Stimulated activated CD8-positive, alpha-beta memory T cell treated with anti-CD3 and anti-CD28 coated beads, Interleukin-15, amount 100 ng/mL, for 4 hours (primary cell): ENCODE measurements around the gene PKN1.
A peak's percentile ranks its signal among the peaks of the same experiment; 100 is the strongest.

Experiments used
- DNase-seq, 2 donors: peaks; one replicate each; pipeline ENCODE4 v3.0.0-alpha.2; 2020; ENCODE audit warnings: low read depth in 2 of 2

The PKN1 gene

DNA sequence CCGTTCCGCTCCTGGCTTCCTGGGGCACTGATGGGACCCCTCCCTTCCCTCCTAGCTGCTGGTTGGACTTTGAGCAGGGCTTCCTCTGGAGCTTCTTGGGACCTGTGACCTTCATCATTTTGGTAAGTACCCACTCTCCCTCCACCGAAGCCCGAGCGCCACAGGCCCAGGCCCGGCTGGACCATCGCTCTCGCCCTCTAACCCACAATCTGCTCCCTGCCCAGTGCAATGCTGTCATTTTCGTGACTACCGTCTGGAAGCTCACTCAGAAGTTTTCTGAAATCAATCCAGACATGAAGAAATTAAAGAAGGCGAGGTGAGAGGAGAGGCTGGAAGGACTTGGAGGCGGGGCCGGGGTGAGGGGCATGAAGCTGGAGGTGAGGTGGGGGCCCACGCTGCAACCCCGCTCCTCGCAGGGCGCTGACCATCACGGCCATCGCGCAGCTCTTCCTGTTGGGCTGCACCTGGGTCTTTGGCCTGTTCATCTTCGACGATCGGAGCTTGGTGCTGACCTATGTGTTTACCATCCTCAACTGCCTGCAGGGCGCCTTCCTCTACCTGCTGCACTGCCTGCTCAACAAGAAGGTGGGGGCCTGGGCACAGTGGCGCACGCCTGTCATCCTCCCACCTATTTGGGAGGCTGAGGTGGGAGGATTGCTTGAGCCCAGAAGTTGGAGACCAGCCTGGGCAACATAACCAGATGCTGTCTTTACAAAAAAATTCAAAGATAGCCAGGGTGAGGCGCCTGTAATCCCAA, 26.3 kb upstream of the PKN1 start:
- no peak for DNase-seq

DNA sequence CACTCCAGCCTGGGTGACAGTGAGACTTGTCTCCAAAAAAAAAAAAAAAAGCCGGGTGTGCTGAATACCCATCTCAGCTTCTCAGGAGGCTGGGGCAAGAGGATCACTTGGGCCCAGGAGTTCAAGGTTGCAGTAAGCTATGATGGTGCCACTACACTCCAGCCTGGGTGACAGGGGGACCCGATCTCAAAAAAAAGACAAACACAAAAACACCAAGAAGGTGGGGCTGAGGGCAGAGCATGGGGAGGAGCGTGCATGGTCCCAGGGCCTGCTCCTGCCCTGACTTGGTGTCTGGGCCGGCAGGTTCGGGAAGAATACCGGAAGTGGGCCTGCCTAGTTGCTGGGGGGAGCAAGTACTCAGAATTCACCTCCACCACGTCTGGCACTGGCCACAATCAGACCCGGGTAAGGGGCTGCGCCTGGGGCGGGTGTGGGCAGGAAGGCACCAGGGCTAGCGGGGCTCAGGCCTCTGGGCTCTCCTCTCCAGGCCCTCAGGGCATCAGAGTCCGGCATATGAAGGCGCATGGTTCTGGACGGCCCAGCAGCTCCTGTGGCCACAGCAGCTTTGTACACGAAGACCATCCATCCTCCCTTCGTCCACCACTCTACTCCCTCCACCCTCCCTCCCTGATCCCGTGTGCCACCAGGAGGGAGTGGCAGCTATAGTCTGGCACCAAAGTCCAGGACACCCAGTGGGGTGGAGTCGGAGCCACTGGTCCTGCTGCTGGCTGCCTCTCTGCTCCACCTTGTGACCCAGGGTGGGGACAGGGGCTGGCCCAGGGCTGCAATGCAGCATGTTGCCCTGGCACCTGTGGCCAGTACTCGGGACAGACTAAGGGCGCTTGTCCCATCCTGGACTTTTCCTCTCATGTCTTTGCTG, 25.3 kb upstream of the PKN1 start:
- DNase-seq, result no peak

DNA sequence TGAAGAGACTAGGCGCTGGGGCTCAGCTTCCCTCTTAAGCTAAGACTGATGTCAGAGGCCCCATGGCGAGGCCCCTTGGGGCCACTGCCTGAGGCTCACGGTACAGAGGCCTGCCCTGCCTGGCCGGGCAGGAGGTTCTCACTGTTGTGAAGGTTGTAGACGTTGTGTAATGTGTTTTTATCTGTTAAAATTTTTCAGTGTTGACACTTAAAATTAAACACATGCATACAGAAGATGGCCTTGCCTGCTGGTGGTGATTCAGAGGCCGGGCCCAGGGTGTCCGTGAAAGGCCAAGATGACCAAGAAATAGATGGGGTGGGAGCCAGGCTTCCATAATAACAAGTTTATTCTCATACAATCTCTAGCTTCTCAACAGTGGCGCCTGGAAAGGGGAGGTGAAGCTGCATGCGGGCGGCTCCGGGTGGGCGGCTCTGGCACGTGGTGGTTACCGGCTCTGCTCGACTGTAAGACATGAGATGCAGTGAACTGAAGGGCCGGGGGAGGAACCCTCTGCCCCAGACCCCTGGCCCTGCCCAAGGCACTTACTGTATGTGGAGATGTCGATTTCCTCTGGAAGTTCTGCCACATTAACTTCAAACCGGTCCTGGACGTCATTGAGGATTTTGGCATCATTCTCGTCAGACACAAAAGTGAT, 24.5 kb upstream of the PKN1 start:
- DNase-seq, result no peak

DNA sequence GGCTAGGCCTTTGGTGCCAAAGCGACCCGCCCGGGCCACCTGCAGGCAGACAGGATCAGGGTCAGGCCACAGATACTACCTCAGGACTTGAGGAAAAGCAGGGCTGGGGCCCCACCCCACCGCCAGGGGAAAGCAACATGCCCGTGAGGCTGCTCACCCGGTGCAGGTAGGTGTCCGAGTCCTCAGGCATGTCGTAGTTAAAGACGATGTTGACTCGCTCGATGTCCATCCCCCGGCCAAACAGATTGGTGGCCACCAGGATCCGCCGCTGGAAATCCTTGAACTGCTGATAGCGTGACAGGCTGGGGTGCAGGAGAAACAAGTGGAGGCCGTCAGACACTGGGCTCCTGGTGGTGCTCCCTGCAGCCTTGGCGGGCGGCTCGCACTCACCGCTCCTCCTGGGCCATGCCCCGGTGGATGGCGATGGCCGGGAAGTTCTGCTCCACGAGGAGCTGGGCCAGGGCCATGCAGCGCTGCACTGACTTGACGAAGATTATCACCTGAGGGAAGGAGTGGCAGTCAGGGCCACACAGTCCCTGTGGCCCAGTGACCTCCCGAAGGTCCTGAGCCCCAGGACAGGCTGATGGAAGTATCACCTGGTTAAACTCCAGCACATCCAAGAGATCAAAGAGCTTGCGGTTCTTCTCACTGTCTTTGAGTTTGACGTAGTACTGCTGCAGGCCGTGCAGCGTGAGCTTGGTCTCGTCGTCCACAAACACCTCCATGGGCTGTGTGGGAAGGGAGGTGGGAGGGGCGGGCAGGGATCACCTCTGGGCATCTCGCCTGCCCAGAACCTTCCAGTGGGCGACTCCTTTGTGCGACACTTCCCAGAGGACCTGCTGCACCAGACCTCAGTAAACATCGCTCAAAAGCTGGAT, 23.7 kb upstream of the PKN1 start:
- no peak for DNase-seq

DNA sequence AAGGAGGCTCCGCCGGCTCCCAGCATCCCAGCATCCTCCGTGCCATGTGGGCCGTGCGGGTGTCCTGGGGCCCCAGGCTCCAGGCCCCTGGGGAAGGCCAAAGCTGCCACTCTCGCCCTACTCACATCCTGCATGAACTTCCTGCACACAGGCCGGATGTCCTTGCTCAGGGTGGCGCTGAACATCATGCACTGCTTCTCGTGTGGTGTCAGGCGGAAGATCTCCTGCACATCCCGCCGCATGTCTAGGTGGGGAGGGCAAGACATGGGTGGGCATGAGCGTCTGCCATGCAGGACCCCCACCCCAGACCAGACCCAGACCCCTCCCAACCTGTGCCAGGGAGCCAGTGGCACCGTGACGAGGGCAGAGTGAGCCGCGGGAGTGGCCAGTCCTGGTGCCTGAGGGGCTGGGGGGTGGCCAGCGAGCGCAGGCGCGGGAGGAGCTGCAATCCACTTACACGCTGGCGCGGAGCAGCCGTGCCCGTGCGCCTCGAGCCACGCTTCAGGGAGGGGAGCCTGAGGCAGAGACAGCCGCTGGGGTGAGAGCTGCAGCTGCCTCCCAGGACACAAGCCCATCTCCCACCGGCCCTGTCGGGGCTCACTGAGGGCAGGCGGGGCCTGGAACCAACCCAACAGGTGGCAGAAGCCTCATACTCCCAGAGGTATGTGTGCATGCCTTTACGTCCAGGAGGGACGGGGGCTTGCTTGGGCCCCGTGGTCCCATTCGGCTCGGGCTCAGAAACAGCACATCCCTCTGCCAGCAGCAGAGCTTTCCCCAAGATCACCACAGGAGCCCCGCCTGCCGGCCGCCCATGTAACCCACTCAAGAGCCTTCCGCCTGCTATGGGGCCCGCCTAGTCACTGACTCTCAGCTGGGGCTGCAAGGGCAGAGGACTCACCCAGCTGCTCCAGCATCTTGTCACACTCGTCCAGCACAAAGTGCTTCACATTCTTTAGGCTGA, 22.7 kb upstream of the PKN1 start:
- DNase-seq, result no peak

DNA sequence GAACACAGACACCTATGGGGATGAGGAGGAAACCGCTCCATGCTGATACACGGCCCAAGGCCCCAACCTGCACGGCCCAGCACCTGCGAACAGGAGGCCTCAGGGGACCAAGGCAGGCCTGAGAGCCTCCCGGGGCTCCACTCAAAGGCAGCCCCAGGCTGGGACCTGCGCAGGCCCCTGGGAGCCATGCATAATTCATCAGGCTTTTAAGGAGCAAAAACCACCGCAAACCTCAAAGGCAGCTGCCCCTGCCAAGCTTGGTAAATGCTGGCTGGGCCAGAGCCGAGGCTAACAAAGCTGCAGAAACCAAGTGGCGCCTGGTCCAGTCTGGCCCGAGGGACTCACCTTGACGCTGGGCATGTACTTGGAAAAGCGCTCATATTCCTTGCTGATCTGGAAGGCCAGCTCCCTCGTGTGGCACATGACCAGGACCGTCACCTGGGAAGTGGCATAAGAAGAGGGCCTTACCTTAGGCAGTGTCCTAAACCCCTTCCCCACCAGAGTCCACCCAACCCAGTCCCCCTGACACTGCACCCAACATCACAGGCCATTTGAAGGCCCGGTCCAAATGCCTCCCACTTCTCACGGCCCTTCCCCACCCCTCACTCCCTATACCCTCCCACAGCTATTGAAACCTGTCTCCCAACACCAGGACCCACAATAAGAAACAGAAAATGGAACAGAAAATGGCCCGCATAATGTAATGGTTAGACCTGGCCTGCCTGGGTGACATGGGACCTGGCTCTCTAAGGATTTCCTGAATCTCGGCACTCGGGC, 21.8 kb upstream of the PKN1 start:
- DNase-seq, result no peak

DNA sequence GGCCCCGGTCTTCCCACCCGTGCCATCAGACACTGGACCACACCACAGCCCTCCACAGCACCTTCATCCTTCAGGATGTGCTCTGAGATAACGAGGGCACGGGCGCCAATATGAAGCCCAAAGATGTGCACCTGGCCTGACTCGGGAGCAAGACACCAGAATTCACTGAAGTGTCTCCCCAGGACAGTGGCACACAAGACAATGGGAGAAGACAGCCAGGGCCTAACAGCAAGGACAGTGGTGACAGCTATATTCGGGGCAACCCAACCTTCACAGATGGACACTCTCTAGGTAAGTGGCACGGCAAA, 21.2 kb upstream of the PKN1 start:
- no peak for DNase-seq

DNA sequence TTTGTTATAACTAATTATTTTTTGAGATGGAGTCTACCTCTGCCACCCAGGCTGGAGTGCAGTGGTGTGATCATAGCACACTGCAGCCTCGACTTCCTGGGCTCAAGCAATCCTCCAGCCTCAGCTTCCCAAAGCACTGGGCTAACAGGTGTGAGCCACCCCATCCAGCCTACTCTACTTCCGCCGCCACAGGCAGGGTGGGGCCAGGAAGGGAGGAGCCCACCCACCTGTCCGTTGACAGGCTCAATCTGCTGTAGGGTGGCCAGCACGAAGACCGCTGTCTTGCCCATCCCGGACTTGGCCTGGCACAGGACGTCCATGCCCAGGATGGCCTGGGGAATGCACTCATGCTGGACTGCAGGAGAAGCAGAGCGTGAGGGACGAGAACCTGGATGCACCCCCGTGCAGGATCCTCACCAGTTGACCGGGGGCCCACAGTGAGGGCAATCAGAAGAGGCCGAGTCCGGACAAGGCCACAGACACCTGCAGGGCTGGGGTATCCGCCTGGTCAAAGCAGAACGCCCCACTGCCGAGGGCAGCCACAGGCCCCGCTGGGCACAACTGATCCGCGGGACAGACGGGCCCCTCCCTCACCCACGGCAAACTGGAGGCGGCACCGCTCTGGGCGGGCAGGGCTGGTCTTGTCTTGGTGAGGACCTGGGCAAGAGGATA, 20.6 kb upstream of the PKN1 start:
- no peak for DNase-seq

DNA sequence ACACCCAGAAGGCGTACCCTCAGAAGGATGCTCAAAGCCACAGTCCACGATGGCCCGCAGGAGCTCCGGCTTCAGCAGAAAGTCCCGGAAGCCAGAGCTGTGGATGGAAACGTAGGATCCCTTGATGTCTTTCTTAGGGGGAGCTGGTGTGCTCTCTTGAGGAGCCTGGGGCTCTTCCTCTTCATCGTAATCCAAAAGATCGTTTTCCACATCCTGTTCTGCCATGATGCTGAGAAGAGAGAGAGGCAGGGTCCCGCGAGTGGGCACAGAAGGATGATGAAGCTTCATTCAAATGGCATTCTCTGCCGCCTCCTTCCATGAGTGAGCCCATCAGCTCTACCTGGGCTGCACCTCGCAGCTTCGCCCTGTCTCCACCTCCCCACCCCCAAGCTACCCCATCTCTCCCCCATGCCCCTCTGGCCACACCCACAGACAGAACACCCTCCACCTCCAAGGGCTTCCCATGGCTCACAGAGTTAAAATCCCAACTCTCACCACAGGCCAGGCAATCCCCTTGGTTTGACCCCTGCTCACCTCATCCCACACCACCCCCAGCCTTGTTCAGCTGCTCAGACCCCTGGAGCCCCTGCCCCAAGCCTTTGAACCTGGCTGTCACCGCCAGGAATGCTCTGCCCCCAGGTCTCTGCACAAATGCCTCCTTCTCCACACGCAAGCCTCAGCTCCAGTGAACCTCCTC, 20.0 kb upstream of the PKN1 start:
- no peak for DNase-seq

DNA sequence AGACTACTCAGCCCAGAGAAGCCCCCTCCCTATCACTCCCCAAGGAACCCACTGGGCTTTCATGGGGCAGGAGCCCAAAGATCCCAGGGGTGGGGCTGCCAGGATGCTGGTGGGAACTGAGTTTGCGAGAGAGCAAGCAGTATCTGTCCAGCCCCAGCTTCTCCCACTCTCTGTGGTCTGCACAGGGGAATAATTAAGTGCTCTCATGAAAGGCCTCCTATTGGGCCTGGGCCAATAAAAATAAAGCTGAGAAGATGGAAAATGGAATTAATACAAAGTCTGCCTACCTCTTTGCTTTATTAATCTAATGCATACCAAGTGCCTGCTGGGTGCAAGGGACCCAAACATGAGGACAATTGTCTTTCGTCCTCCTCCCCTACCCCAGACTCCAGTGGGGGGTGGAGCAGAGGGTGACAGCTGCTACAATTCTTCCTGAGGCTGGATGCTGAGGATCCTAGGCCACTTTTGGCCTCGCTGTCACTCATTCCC, 19.4 kb upstream of the PKN1 start:
- no peak for DNase-seq

DNA sequence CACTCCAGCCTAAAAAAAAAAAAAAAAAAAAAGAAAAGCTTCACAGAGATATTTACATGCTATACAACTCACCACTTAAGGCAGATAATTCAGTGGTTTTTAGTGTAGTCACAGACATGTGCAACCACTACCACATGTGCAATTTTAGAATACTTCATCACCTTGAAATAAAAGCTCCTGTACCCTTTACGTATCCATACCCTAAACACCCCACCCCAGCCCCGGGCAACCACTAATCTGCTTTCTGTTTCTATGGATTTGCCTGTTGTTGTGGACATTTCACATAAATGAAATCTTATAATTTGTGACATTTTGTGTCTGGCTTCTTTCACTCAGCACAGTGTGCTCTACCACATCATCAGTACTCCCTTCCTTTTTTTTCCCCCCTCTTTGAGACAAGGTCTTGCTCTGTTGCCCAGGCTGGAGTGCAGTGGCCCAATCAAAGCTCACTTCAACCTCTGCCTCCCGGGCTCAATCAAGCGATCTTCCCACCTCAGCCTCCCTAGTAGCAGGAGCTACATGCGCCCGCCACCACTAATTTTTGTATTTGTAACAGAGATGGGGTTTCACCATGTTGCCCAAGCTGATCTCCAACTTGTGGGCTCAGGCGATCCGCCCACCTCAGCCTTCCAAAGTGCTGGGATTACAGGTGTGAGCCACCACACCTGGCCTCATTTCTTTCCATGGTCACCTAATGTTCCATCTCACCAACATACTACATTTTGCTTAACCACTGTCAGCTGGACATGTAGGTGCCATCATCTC, 18.0 kb upstream of the PKN1 start:
- no peak for DNase-seq

DNA sequence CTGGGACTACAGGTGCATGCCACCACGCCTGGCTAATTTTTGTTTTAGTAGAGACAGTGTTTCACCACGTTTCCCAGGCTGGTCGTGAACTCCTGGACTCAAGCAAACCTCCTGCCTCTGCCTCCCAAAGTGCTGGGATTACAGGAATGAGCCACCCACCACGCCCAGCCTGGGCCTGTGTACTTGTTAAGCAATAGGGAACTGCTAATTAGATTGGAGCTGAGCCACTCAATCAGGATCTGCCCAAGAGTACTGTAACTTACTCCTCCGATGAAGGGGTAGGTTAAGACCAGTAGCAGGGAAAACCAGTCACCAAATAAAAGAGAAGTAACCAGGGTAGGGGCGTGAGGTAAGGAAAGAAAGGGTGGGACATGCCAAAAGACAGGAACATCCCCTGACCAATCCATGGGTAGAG, 16.3 kb upstream of the PKN1 start:
- no peak for DNase-seq

DNA sequence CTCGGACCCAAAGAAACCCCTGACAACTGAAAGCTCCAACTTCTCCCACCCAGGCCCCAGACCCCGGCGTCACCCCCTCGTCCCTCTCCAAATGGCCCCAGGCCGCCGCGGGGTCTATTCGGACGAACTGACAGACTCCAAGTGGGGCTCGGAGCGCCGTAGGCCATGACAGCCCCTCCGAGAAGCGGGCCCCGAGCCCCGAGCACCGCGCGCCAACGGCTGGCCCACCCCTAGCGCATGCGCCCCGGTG, 14.3 kb upstream of the PKN1 start:
- peak in 1 of 2 donors; percentile 66 for DNase-seq

DNA sequence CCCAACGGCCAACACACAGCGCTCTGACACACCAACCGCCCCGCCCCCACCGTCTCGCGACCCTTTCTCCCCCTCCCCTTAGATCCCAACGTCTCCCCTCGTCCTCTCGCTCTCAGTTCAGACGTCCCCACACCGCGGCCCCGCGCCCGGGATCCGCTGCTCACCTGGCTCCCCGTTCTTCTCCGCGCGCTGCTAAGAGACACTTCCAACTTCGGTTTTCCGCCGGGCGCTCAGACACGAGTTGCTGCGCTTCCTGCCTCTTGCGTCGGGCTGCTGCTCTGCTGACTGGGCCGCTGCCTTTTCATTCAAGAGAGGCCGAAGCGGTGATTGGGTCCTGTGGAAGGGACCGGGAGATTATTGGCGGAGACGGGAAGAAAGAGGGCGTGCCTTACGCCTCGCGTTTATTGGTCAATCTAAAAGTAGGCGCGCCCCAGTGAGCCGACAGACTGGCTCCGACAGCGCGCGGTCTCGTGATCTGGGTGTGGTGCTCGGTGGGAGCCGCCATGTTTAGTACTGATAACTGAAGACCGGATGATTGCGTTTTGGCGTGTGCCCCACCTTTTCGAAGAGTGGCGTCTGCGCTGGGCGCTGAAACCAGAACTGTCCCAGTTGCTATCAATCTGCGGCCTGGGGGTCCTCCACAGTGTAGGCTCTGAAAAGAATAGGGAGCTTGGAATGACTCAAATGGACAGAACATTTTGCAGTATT, 13.8 kb upstream of the PKN1 start, which contains the start of gene DDX39A:
TSS of gene DDX39A (minus strand) at position 236 of the 708 bp plus-strand sequence. CDS start 6,121 bp downstream, outside the sequence.
- DNase-seq, result peak; percentile 90 to 96

DNA sequence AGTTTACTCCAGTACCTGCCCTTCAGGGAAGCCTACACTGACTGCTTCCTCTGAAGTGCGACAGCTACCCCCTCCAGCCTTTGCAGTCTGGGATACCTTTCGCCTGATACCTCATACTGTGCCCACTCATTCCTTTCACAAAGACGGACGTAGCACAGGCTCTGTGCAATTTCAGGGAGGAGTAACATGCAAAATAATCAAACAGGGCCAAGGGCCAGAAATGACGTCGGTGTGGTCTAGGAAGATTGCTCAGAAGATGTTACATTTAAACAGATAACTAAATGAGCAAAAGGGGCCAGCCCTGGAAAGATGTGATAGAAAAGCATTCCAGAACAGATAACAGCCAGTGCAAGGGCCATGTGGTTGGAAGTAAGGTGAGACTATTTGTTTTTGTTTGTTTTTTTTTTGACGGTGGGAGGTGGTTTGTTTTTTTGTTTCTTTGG, 7.4 kb upstream of the PKN1 start:
- DNase-seq, result no peak

DNA sequence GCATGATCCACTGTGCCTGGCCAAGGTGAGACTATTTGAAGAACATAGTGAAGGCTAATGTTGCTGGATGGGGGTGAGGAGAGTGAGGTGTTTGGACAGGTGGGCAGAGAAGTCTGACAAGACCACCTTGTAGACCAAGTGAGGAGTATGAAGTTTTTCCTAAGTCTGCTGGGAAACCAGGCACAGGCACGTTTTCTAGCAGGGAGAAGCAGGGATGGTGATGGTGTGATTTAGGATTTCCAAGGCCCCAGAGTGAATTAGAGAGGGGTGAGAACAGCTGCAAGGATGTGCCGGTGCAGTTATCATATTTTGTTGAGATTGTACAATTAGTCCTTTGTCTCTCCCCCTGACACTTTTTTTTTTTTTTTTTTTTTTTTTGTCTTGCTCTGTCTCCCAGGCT, 5.6 kb upstream of the PKN1 start:
- DNase-seq, result no peak

DNA sequence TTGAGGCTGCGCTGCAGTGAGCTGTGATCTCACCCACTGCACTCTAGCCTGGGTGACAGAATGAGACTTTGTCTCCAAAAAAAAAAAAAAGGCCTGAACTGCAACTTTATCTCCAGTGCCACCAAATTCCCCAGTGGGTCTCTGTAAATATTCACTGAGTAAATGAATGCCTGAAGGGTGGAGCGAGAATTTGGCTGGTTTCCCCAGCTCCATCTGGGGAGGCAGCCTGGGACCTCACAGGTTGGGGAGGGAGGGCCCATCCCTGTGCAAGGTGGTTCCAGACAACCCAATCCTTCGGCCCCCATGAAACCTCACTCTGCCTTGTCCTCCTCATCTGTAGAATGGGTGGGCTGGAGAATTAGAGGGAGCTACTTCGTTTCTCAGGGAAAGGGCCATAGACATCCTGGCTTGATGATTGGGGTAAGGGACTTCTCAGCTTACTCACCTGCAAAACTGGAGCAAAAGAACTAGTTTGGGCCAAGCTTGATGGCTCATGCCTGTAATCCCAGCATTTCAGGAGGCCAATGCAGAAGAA, 4.2 kb upstream of the PKN1 start:
- no peak for DNase-seq
